B cell (primary cell): Measurements from ENCODE around the gene SPACA9. TPM values are rescaled to one million over a fixed set of nuclear protein-coding genes. Genes with fewer than 3 reads are reported as not detected.

Experiments used
- ATAC-seq: fragments of 200-7000 bp; cut with Tn5 transposase; one replicate; pipeline ENCODE4 v1.10.0; 2021; ENCODE audit warnings: low read depth, mild to moderate bottlenecking, moderate number of reproducible peaks, moderate library complexity
- CTCF ChIA-PET: fragments of 350-600 bp; sonication (Branson Sonifier 250); formaldehyde crosslinking; loops from one replicate; lab custom pipeline; 2021; ENCODE audit warnings: antibody characterized with exemption, inconsistent platforms; lab: Charles Lee
- POLR2A ChIA-PET: fragments of 350-600 bp; sonication (Branson Sonifier 250); formaldehyde crosslinking; loops from one replicate; lab custom pipeline; 2021; ENCODE audit warnings: antibody characterized with exemption; lab: Charles Lee
- DNase-seq: peaks from one replicate; pipeline ENCODE4 v3.0.0; 2013
- H2AFZ ChIP-seq: 2 replicates; pipeline ENCODE4 v1.6.1; 2012; ENCODE audit warnings: mild to moderate bottlenecking, low read depth, low read length; ENCODE audit not compliant: insufficient read depth, poor library complexity, severe bottlenecking
- H3K27ac ChIP-seq, 2 donors: 1 replicate in 1 of 2; 2 replicates in 1 of 2; pipeline ENCODE4 v1.5.1; 2012 to 2013; ENCODE audit warnings: low read length in 2 of 2, mild to moderate bottlenecking in 2 of 2, moderate library complexity in 1 of 2
- H3K27me3 ChIP-seq, 4 experiments: fragments of 200-600 bp in 1 of 4; sonication (generic) in 1 of 4; replicated peaks in 1 of 4; 1 replicate in 2 of 4; 2 replicates in 2 of 4; pipeline versions ENCODE4 v1.6.1 to v1.7.0; 2013 to 2016; ENCODE audit warnings: low read length in 3 of 4, mild to moderate bottlenecking in 2 of 4, mixed read lengths in 1 of 4, moderate library complexity in 1 of 4; ENCODE audit not compliant: insufficient read depth in 4 of 4, control insufficient read depth in 3 of 4; ENCODE audit errors: control extremely low read depth in 1 of 4
- H3K36me3 ChIP-seq, 2 experiments: replicated peaks in 1 of 2; 1 replicate in 1 of 2; 2 replicates in 1 of 2; pipeline versions ENCODE4 v1.6.1 to v1.7.1; 2013; ENCODE audit warnings: low read length in 1 of 2; ENCODE audit not compliant: insufficient read depth in 2 of 2, control insufficient read depth in 1 of 2; ENCODE audit errors: control extremely low read depth in 1 of 2, extremely low read depth in 1 of 2
- H3K4me1 ChIP-seq, 2 donors: fragments of 200-600 bp in 1 of 2; sonication (generic) in 1 of 2; 1 replicate in 1 of 2; 2 replicates in 1 of 2; pipeline versions ENCODE4 v1.5.1 to v1.6.1; 2013 to 2017; ENCODE audit warnings: low read length in 2 of 2; ENCODE audit not compliant: control insufficient read depth in 2 of 2, insufficient read depth in 2 of 2
- H3K4me2 ChIP-seq: replicated peaks from 2 replicates; pipeline ENCODE3; 2012; ENCODE audit warnings: mild to moderate bottlenecking, low read depth, low read length; ENCODE audit not compliant: poor library complexity, severe bottlenecking
- H3K4me3 ChIP-seq, 5 experiments: fragments of 200-600 bp in 1 of 5; sonication (generic) in 1 of 5; 1 replicate in 3 of 5; 2 replicates in 2 of 5; pipeline versions ENCODE4 v1.5.1 to v1.7.0; 2011 to 2016; ENCODE audit warnings: low read length in 4 of 5, mild to moderate bottlenecking in 4 of 5, low read depth in 2 of 5, control low read depth in 1 of 5, moderate library complexity in 1 of 5; ENCODE audit not compliant: insufficient read depth in 1 of 5; ENCODE audit errors: control extremely low read depth in 1 of 5, extremely low read depth in 1 of 5
- H3K79me2 ChIP-seq: fragments of 200-600 bp; sonication (generic); one replicate; pipeline ENCODE4 v1.6.0; 2016; ENCODE audit warnings: low read length; ENCODE audit not compliant: control insufficient read depth, insufficient read depth
- H3K9ac ChIP-seq: fragments of 200-600 bp; sonication (generic); 2 replicates; pipeline ENCODE4 v1.6.1; 2017; ENCODE audit warnings: mild to moderate bottlenecking, low read length, moderate library complexity
- H3K9me3 ChIP-seq, 3 donors: one replicate each; pipeline versions ENCODE4 v1.6.1 to v1.7.1; 2013; ENCODE audit warnings: low read length in 2 of 3; ENCODE audit not compliant: control insufficient read depth in 2 of 3, insufficient read depth in 1 of 3; ENCODE audit errors: control extremely low read depth in 1 of 3
- H4K20me1 ChIP-seq: 2 replicates; pipeline ENCODE4 v1.6.0; 2012; ENCODE audit warnings: mild to moderate bottlenecking, low read length; ENCODE audit not compliant: insufficient read depth, control insufficient read depth, poor library complexity, severe bottlenecking
- H3K27ac Mint-ChIP-seq: one replicate; pipeline ENCODE4 v1.8.0; 2021; ENCODE audit warnings: mixed read lengths
- H3K27me3 Mint-ChIP-seq: one replicate; pipeline ENCODE4 v1.8.0; 2021; ENCODE audit warnings: mixed read lengths
- H3K4me1 Mint-ChIP-seq: one replicate; pipeline ENCODE4 v1.8.0; 2021; ENCODE audit warnings: mixed read lengths
- H3K4me3 Mint-ChIP-seq: one replicate; pipeline ENCODE4 v1.8.0; 2021; ENCODE audit warnings: mixed read lengths
- H3K9me3 Mint-ChIP-seq: one replicate; pipeline ENCODE4 v1.8.0; 2022; ENCODE audit warnings: mixed read lengths; ENCODE audit not compliant: insufficient read depth
- CTCF ChIP-seq: fragments of 200-600 bp; IDR thresholded peaks from one replicate; pipeline ENCODE4 v1.8.0; 2022; ENCODE audit warnings: antibody characterized with exemption, mild to moderate bottlenecking
- EZH2 ChIP-seq: IDR thresholded peaks from 2 replicates; pipeline ENCODE4 v1.6.1; 2012; ENCODE audit warnings: borderline replicate concordance, low read depth, mild to moderate bottlenecking, moderate library complexity, low read length; ENCODE audit not compliant: insufficient read depth, poor library complexity, severe bottlenecking
- WGBS: methylation state at CpG from one replicate; pipeline ENCODE4 v1.1.5; 2013; ENCODE audit warnings: missing lambda C conversion rate; ENCODE audit not compliant: insufficient coverage; 5-methylcytosine and 5-hydroxymethylcytosine counted together
- intact Hi-C: fragments of 100-400 bp; cut with micrococcal nuclease; formaldehyde crosslinking; loops from one replicate; pipeline ENCODE4 v1.10.0; 2022
- polyA plus RNA-seq: library from polyadenylated mRNA; depleted of rRNA; stranded (reverse); fragments of >200 nt; gene quantifications from 2 replicates; pipeline ENCODE4 v1.2.3, GENCODE V29; 2012
- total RNA-seq, 2 donors: library from RNA; stranded (reverse); fragments of 120-200 nt in 1 of 2; gene quantifications; 1 replicate in 1 of 2; 2 replicates in 1 of 2; pipeline versions ENCODE4 v1.2.3 to v1.2.4, GENCODE V29; 2013 to 2022

Gene SPACA9
- total and polyA plus RNA-seq, 2 donors (not counting 1 experiment from before 2014, with no cell fraction given), result 2.8 to 4.5 TPM

- Mint-ChIP-seq H3K4me1 (peaks cover 33% of the 10 kb centered on the region), H3K27ac (no peak overlapping the region), H3K9me3 (no peaks in the 10 kb centered on the region), H3K27me3 (no peaks in the 10 kb centered on the region), H3K4me3 (no peak overlapping the region)
- Histone ChIP-seq H3K4me2 (no peak overlapping the region), H4K20me1 (no peaks in the 10 kb centered on the region), H3K27ac (no peak overlapping the region), H3K4me3 (no peak overlapping the region), H3K4me1 (peaks cover 31 to 45% of the 10 kb centered on the region in 2 donors), H3K9ac (no peak overlapping the region), H2AFZ (no peak overlapping the region), H3K79me2 (no peaks in the 10 kb centered on the region), H3K27me3 (no peaks in the 10 kb centered on the region), H3K36me3 (no peaks in the 10 kb centered on the region), H3K9me3 (no peaks in the 10 kb centered on the region)
- DNase-seq (no peak), ATAC-seq (no peak)
- WGBS, result 43% methylated on average over 3 of the region's 6 CpGs
- CTCF ChIA-PET, result no interaction called here
- POLR2A ChIA-PET, result no interaction called here
- intact Hi-C loops, result no loop called here
- TF ChIP-seq CTCF (no peak), EZH2 (no peak)
Observed at GRCh38 chr9:132881826-132882225, 3.1 kb downstream of the SPACA9 start.

- Mint-ChIP-seq H3K9me3 (no peaks in the 10 kb centered on the region), H3K27ac (no peak overlapping the region), H3K4me3 (no peak overlapping the region)
Observed at GRCh38 chr9:132882616-132883015, 3.9 kb downstream of the SPACA9 start.

More at GRCh38 chr9:132882616-132883015, 3.9 kb downstream of the SPACA9 start:
- ATAC-seq, result no peak
- H2AFZ ChIP-seq, result no peak overlapping the region
- CTCF ChIA-PET, result no interaction called here
- peaks cover 1% of the 10 kb centered on the region for H3K79me2 ChIP-seq
- no peak overlapping the region for H3K4me3 ChIP-seq
- H3K27ac ChIP-seq, result no peak overlapping the region
- H3K27me3 ChIP-seq, result no peaks in the 10 kb centered on the region
- peaks cover 38 to 49% of the 10 kb centered on the region in 2 donors for H3K4me1 ChIP-seq
- no peak overlapping the region for H3K4me2 ChIP-seq
- no peak overlapping the region for H3K9ac ChIP-seq
- intact Hi-C loops, result no loop called here
- DNase-seq, result no peak
- POLR2A ChIA-PET, result no interaction called here
- WGBS, result 84% methylated on average over 6 of the region's 6 CpGs
- Mint-ChIP-seq H3K27me3 (no peaks in the 10 kb centered on the region), H3K4me1 (peaks cover 38% of the 10 kb centered on the region)
- TF ChIP-seq CTCF, result no peak
- TF ChIP-seq EZH2, result no peak
- H3K36me3 ChIP-seq, result no peaks in the 10 kb centered on the region
- H3K9me3 ChIP-seq, result no peaks in the 10 kb centered on the region
- H4K20me1 ChIP-seq, result no peaks in the 10 kb centered on the region
